Measurements from ENCODE around the gene CP. TPM values are rescaled to one million over a fixed set of nuclear protein-coding genes. Genes with fewer than 3 reads are reported as not detected.
A peak's percentile ranks its signal among the peaks of the same experiment; 100 is the strongest.
"Not testable (repeated sequence)": the region's sequence is repeated elsewhere in the genome, so short reads cannot be mapped to it uniquely, and the experiment has no call there.

CP gene
- 5.2 TPM for total RNA-seq

GRCh38 chr3:149221783-149222517, at the start of gene CP:
CP (minus strand) TSS chr3:149221829; CDS start chr3:149221792, 37 bp downstream.
- peak; percentile 14 for DNase-seq

- no peak for DNase-seq
Measured at GRCh38 chr3:149270180-149270579, 48.6 kb upstream of the CP start.

GRCh38 chr3:149269687-149270086, 48.1 kb upstream of the CP start:
- no peak for DNase-seq

GRCh38 chr3:149267565-149267964, 45.9 kb upstream of the CP start:
- DNase-seq = no peak

- DNase-seq = peak; percentile 34
Measured at GRCh38 chr3:149266736-149267135, 45.1 kb upstream of the CP start.

- DNase-seq = no peak
Measured at GRCh38 chr3:149263856-149264255, 42.2 kb upstream of the CP start.

- no peak for DNase-seq
Measured at GRCh38 chr3:149258714-149259113, 37.1 kb upstream of the CP start.

- peak; percentile 70 for DNase-seq
Measured at GRCh38 chr3:149258298-149258697, 36.7 kb upstream of the CP start.

- no peak for DNase-seq
Measured at GRCh38 chr3:149252272-149252671, 30.6 kb upstream of the CP start.

GRCh38 chr3:149251186-149251585, 29.6 kb upstream of the CP start:
- DNase-seq = peak; percentile 27

- no peak for DNase-seq
Measured at GRCh38 chr3:149247929-149248691, 26.5 kb upstream of the CP start.

- DNase-seq = no peak
Measured at GRCh38 chr3:149247008-149247710, 25.5 kb upstream of the CP start.

GRCh38 chr3:149245738-149246451, 24.3 kb upstream of the CP start:
- DNase-seq = peak; percentile 30

- DNase-seq = peak; percentile 40
Measured at GRCh38 chr3:149243540-149243939, 21.9 kb upstream of the CP start.

- no peak for DNase-seq
Measured at GRCh38 chr3:149239357-149239936, 17.8 kb upstream of the CP start.

- DNase-seq = not testable (repeated sequence)
Measured at GRCh38 chr3:149238268-149238667, 16.6 kb upstream of the CP start.

- DNase-seq = no peak
Measured at GRCh38 chr3:149235599-149236424, 14.2 kb upstream of the CP start.

- DNase-seq = no peak
Measured at GRCh38 chr3:149234671-149235245, 13.1 kb upstream of the CP start.

GRCh38 chr3:149233323-149233722, 11.7 kb upstream of the CP start:
- no peak for DNase-seq

- no peak for DNase-seq
Measured at GRCh38 chr3:149231871-149232270, 10.2 kb upstream of the CP start.
